HG02642 (cell line): ENCODE measurements around the gene LHFPL2.

Source experiments
- ATAC-seq: cut with Tn5 transposase; IDR thresholded peaks from one replicate; pipeline ENCODE4 v1.9.1; 2021; ENCODE audit warnings: mild to moderate bottlenecking; ENCODE audit not compliant: unreplicated experiment, poor library complexity

Gene LHFPL2

GRCh38 chr5:78534905-78535200, 113.7 kb downstream of the LHFPL2 start:
- no peak for ATAC-seq

GRCh38 chr5:78534148-78534904, 114.2 kb downstream of the LHFPL2 start:
- ATAC-seq = no peak

- no peak for ATAC-seq
These were observed 115.2 kb downstream of the LHFPL2 start for GRCh38 chr5:78533356-78533755.

- ATAC-seq = no peak
These were observed 118.1 kb downstream of the LHFPL2 start for GRCh38 chr5:78530342-78531096.

- ATAC-seq = no peak
These were observed 120.6 kb downstream of the LHFPL2 start for GRCh38 chr5:78527925-78528324.

GRCh38 chr5:78527054-78527859, 121.3 kb downstream of the LHFPL2 start:
- ATAC-seq = no peak

GRCh38 chr5:78526049-78526525, 122.5 kb downstream of the LHFPL2 start:
- no peak for ATAC-seq

- no peak for ATAC-seq
These were observed 125.0 kb downstream of the LHFPL2 start for GRCh38 chr5:78523314-78524193.

GRCh38 chr5:78522476-78523260, 125.9 kb downstream of the LHFPL2 start:
- no peak for ATAC-seq

- ATAC-seq = no peak
These were observed 127.1 kb downstream of the LHFPL2 start for GRCh38 chr5:78521455-78521854.

- no peak for ATAC-seq
These were observed 129.2 kb downstream of the LHFPL2 start for GRCh38 chr5:78519198-78519941.

GRCh38 chr5:78518365-78519197, 130.0 kb downstream of the LHFPL2 start:
- no peak for ATAC-seq

- ATAC-seq = no peak
These were observed 132.9 kb downstream of the LHFPL2 start for GRCh38 chr5:78515670-78516069.

GRCh38 chr5:78514427-78515330, 133.9 kb downstream of the LHFPL2 start:
- no peak for ATAC-seq

GRCh38 chr5:78513441-78513840, 135.1 kb downstream of the LHFPL2 start:
- no peak for ATAC-seq

GRCh38 chr5:78512435-78512834, 136.1 kb downstream of the LHFPL2 start:
- no peak for ATAC-seq
